RWPE1 (cell line): ENCODE measurements around the gene SDC1.

Experiments
- CTCF ChIA-PET: fragments of 350-600 bp; sonication (Branson Sonifier 250); formaldehyde crosslinking; extraction: SDS; loops from one replicate; lab custom pipeline; 2021; lab: Yijun Ruan, JAX
- POLR2A ChIA-PET: fragments of 400-600 bp; formaldehyde crosslinking; extraction: SDS; loops from one replicate; lab custom pipeline; 2020; ENCODE audit warnings: antibody characterized with exemption; ENCODE audit not compliant: low non-redundant PET; lab: Yijun Ruan, JAX
- DNase-seq: peaks from one replicate; pipeline ENCODE4 v3.0.0; 2012; ENCODE audit warnings: low spot score
- H3K27ac ChIP-seq: fragments of 450-650 bp; 2 replicates; pipeline ENCODE4 v1.5.1; 2017
- CTCF ChIP-seq: fragments of 450-650 bp; conservative IDR thresholded peaks from 2 replicates; pipeline ENCODE4 v1.5.1; 2017; ENCODE audit warnings: low read depth, mild to moderate bottlenecking

Gene SDC1

GRCh38 chr2:20225294-20226151 lies 593 bp upstream of the SDC1 start:
- ChIA-PET CTCF (interaction anchor here (0.6 to 2.6 kb wide), 20 partner anchors 9 to 481 kb away, joined by 3 to 15 read pairs (median 4); no protein-coding TSS in a partner anchor), POLR2A (interaction anchor here (0.5 to 2.0 kb wide), 5 partner anchors 9 to 120 kb away, joined by 3 to 10 read pairs (median 4); no protein-coding TSS in a partner anchor)
- peak overlapping the region; percentile 100 for H3K27ac ChIP-seq
- TF ChIP-seq CTCF = peak; percentile 79
- no peak for DNase-seq

GRCh38 chr2:20224164-20224715 lies 690 bp downstream of the SDC1 start:
- ChIA-PET POLR2A (interaction anchor here (1.4 to 2.0 kb wide), 3 partner anchors 11 to 12 kb away, joined by 4 to 10 read pairs (median 6); no protein-coding TSS in a partner anchor), CTCF (interaction anchor here (0.5 to 2.6 kb wide), 7 partner anchors 14 to 198 kb away, joined by 4 to 12 read pairs (median 4); no protein-coding TSS in a partner anchor)
- no peak for TF ChIP-seq CTCF
- no peak for DNase-seq
- H3K27ac ChIP-seq = peak overlapping the region; percentile 100

- no peak for DNase-seq
- H3K27ac ChIP-seq = peak overlapping the region; percentile 100
- ChIA-PET POLR2A (interaction anchor here (1.3 to 2.0 kb wide), 3 partner anchors 10 to 16 kb away, joined by 4 to 6 read pairs (median 6); no protein-coding TSS in a partner anchor), CTCF (interaction anchor here (0.5 to 2.6 kb wide), 7 partner anchors 13 to 115 kb away, joined by 3 to 12 read pairs (median 4); no protein-coding TSS in a partner anchor)
- no peak for TF ChIP-seq CTCF
Observed at GRCh38 chr2:20223407-20224163, 1.3 kb downstream of the SDC1 start.

- no peak for DNase-seq
- TF ChIP-seq CTCF = no peak
- ChIA-PET CTCF (interaction anchor here (0.6 to 1.5 kb wide), 5 partner anchors 17 to 114 kb away, joined by 3 to 4 read pairs (median 3); no protein-coding TSS in a partner anchor), POLR2A (interaction anchor here (0.6 to 1.8 kb wide), 3 partner anchors 9 to 35 kb away, joined by 3 to 6 read pairs (median 6); no protein-coding TSS in a partner anchor)
- peak overlapping the region; percentile 100 for H3K27ac ChIP-seq
Observed at GRCh38 chr2:20222769-20223406, 2.0 kb downstream of the SDC1 start.

- no peak for TF ChIP-seq CTCF
- CTCF ChIA-PET = interaction anchor here (0.7 to 1.5 kb wide), 3 partner anchors 42 to 113 kb away, joined by 3 to 4 read pairs (median 3); no protein-coding TSS in a partner anchor
- no peak for DNase-seq
- H3K27ac ChIP-seq = peak overlapping the region; percentile 100
- POLR2A ChIA-PET = interaction anchor here (0.7 to 1.8 kb wide), 4 partner anchors 9 to 15 kb away, joined by 3 to 6 read pairs (median 5); no protein-coding TSS in a partner anchor
Observed at GRCh38 chr2:20222014-20222768, 2.7 kb downstream of the SDC1 start.
